HG03571 (cell line): ENCODE results near the gene PDYN.

Source experiments
- ATAC-seq: cut with Tn5 transposase; IDR thresholded peaks from one replicate; pipeline ENCODE4 v1.9.1; 2021; ENCODE audit not compliant: unreplicated experiment

The PDYN gene

GRCh38 chr20:1935696-1936366, 58.0 kb downstream of the PDYN start:
- ATAC-seq, result no peak

- ATAC-seq, result no peak
Measured at GRCh38 chr20:1934721-1935573, 58.9 kb downstream of the PDYN start.

GRCh38 chr20:1934156-1934555, 59.7 kb downstream of the PDYN start:
- no peak for ATAC-seq

- ATAC-seq, result no peak
Measured at GRCh38 chr20:1933465-1933870, 60.4 kb downstream of the PDYN start.

- no peak for ATAC-seq
Measured at GRCh38 chr20:1932971-1933370, 60.9 kb downstream of the PDYN start.

- ATAC-seq, result no peak
Measured at GRCh38 chr20:1931830-1932229, 62.0 kb downstream of the PDYN start.

- no peak for ATAC-seq
Measured at GRCh38 chr20:1930165-1930564, 63.7 kb downstream of the PDYN start.

- ATAC-seq, result no peak
Measured at GRCh38 chr20:1929460-1929859, 64.4 kb downstream of the PDYN start.

- no peak for ATAC-seq
Measured at GRCh38 chr20:1928782-1929181, 65.1 kb downstream of the PDYN start.
